ENCODE results near the gene DCDC2.
"Not testable (repeated sequence)": the region's sequence is repeated elsewhere in the genome, so short reads cannot be mapped to it uniquely, and the experiment has no call there.

DCDC2 gene

GRCh38 chr6:24272148-24272547, 85.7 kb downstream of the DCDC2 start:
- TF ChIP-seq CTCF (IDR thresholded peaks at IDR 0.05) = no peak
- no peaks in the 10 kb centered on the region for H3K9me3 ChIP-seq (ENCODE audit: control insufficient read depth, low read length)
- H3K4me3 ChIP-seq (ENCODE audit: low read depth, low read length) = no peak overlapping the region
- H3K79me2 ChIP-seq = no peaks in the 10 kb centered on the region
- no peaks in the 10 kb centered on the region for H3K36me3 ChIP-seq (ENCODE audit: control insufficient read depth, insufficient read depth, low read length)
- H3K4me1 ChIP-seq = peaks cover 27% of the 10 kb centered on the region
- H2AFZ ChIP-seq = no peak overlapping the region
- no peaks in the 10 kb centered on the region for H3K27me3 ChIP-seq (ENCODE audit: control insufficient read depth, insufficient read depth, low read length)
- H3K4me2 ChIP-seq (ENCODE audit: low read length) = no peak overlapping the region
- H3K9ac ChIP-seq = no peak overlapping the region
- H3K27ac ChIP-seq = peak overlapping the region; percentile 85

- no peak overlapping the region for H3K4me3 ChIP-seq (ENCODE audit: low read depth, low read length)
- peaks cover 27% of the 10 kb centered on the region for H3K4me1 ChIP-seq
- no peaks in the 10 kb centered on the region for H3K36me3 ChIP-seq (ENCODE audit: control insufficient read depth, insufficient read depth, low read length)
- H3K4me2 ChIP-seq (ENCODE audit: low read length) = no peak overlapping the region
- TF ChIP-seq CTCF (IDR thresholded peaks at IDR 0.05) = no peak
- H3K27ac ChIP-seq = peak overlapping the region; percentile 25
- H3K9me3 ChIP-seq (ENCODE audit: control insufficient read depth, low read length) = no peaks in the 10 kb centered on the region
- H3K9ac ChIP-seq = no peak overlapping the region
- peak overlapping the region; percentile 6 for H2AFZ ChIP-seq
- H3K27me3 ChIP-seq (ENCODE audit: control insufficient read depth, insufficient read depth, low read length) = no peaks in the 10 kb centered on the region
- no peaks in the 10 kb centered on the region for H3K79me2 ChIP-seq
Observed at GRCh38 chr6:24270011-24270410, 87.8 kb downstream of the DCDC2 start.

- not testable (repeated sequence) for H3K27ac ChIP-seq; H3K4me3 ChIP-seq (ENCODE audit: low read depth, low read length); H3K9ac ChIP-seq; H3K4me2 ChIP-seq (ENCODE audit: low read length); H3K36me3 ChIP-seq (ENCODE audit: control insufficient read depth, insufficient read depth, low read length); H3K79me2 ChIP-seq; H3K27me3 ChIP-seq (ENCODE audit: control insufficient read depth, insufficient read depth, low read length); H2AFZ ChIP-seq; H3K4me1 ChIP-seq; H3K9me3 ChIP-seq (ENCODE audit: control insufficient read depth, low read length)
Observed at GRCh38 chr6:24258214-24258613, 99.6 kb downstream of the DCDC2 start.

- Histone ChIP-seq H3K4me3 (ENCODE audit: low read depth, low read length) (no peak overlapping the region), H3K36me3 (ENCODE audit: control insufficient read depth, insufficient read depth, low read length) (no peaks in the 10 kb centered on the region), H3K9me3 (ENCODE audit: control insufficient read depth, low read length) (no peaks in the 10 kb centered on the region), H3K27me3 (ENCODE audit: control insufficient read depth, insufficient read depth, low read length) (no peaks in the 10 kb centered on the region), H2AFZ (no peak overlapping the region), H3K27ac (no peak overlapping the region), H3K4me2 (ENCODE audit: low read length) (no peak overlapping the region), H3K4me1 (no peaks in the 10 kb centered on the region), H3K9ac (no peak overlapping the region), H3K79me2 (no peaks in the 10 kb centered on the region)
- TF ChIP-seq CTCF (IDR thresholded peaks at IDR 0.05) = peak; percentile 32
Observed at GRCh38 chr6:24257282-24257681, 100.6 kb downstream of the DCDC2 start.

- H3K36me3 ChIP-seq (ENCODE audit: control insufficient read depth, insufficient read depth, low read length) = no peaks in the 10 kb centered on the region
- no peak for TF ChIP-seq CTCF (IDR thresholded peaks at IDR 0.05)
- H3K79me2 ChIP-seq = no peaks in the 10 kb centered on the region
- no peaks in the 10 kb centered on the region for H3K27me3 ChIP-seq (ENCODE audit: control insufficient read depth, insufficient read depth, low read length)
- no peaks in the 10 kb centered on the region for H3K4me1 ChIP-seq
- H2AFZ ChIP-seq = no peak overlapping the region
- H3K9ac ChIP-seq = no peak overlapping the region
- no peak overlapping the region for H3K4me3 ChIP-seq (ENCODE audit: low read depth, low read length)
- no peaks in the 10 kb centered on the region for H3K9me3 ChIP-seq (ENCODE audit: control insufficient read depth, low read length)
- no peak overlapping the region for H3K27ac ChIP-seq
- no peak overlapping the region for H3K4me2 ChIP-seq (ENCODE audit: low read length)
Observed at GRCh38 chr6:24255676-24256075, 102.2 kb downstream of the DCDC2 start.

All from parathyroid adenoma (tissue), 2 donors.